ENCODE measurements around the gene SHB.

GRCh38 chr9:37956904-37957663, 111.9 kb downstream of the SHB start:
- TF ChIP-seq CTCF (IDR thresholded peaks at IDR 0.05) (no peak), POLR2A (IDR thresholded peaks at IDR 0.05) (no peak)

All from lower leg skin (tissue), 3 donors.